Activated T-cell treated with anti-CD3 and anti-CD28 coated beads, Interleukin-2, amount 50 U/mL, for 48 hours (primary cell): ENCODE data around the gene GATAD2A.

Experiments used
- DNase-seq, 2 experiments: peaks; one replicate each; pipeline ENCODE4 v3.0.0-alpha.2; 2020

The GATAD2A gene

DNA sequence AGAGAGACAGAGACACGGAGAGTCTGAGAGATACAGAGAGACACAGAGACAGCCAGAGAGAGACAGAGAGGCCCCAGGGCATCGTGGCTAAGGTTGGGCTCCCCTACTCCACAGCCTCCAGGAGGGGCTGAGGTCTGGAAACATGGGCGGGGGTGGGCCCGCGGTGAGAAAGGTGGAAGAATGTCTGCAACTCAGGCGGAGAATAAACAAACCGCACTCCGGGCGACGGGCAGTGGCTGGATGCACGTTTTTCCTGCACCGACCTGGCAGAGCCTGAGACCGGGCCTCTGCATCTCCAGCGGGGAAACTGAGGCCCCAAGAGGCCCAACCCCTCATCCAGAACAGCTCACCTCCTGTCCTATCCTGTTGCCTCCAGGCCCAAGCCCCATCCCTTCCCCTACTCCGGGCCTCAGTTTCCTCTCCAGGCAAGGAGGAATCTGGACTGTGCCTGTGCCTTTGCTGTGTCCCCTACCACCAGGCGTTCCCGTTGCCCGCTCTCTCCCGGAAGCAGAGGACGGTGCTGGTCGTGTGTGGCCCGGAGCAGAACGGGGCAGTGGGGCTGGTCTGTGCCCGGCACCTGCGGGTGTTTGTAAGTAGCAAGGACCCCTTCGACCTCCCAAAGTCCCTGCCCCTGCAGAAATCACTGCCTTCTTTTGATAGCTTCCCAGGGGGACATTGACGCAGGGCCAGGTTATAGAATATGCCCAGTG lies 129.2 kb downstream of the GATAD2A start:
- no peak for DNase-seq

DNA sequence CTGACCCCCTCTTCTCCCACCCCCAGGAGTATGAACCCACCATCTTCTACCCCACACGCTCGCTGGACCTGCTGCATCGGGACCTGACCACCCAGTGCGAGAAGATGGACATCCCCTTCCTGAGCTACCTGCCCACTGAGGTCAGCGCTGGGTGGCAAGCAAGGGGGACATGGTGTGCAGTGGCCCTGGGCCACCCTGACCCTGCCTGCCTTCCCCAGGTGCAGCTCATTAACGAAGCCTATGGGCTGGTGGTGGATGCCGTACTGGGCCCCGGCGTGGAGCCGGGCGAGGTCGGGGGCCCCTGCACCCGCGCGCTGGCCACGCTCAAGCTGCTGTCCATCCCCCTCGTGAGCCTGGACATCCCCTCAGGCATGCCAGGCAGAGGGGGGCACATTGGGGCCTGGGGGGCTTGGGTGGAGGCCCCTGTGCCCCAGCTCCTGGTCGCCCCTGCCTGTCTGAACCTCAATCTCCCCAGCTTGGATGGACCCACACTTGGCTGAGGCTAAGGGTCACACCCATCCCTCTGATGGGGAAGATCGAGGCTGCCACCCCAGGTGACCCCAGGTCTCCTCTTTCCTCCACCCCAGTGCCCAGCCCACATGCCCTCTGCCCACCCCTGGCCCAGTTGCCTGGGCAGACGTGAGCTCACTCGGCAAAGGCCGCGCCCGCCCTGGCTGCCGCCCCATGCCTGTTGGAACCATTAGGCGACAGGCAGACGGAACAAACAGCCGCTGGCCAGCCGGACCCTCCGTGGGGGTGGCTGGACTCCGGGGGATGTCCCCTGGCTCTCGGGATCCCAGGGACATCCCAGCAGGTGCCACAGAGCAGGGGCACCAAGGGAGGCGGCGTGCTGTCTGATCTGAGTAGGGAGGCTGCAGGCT lies 130.1 kb downstream of the GATAD2A start:
- DNase-seq, result no peak

DNA sequence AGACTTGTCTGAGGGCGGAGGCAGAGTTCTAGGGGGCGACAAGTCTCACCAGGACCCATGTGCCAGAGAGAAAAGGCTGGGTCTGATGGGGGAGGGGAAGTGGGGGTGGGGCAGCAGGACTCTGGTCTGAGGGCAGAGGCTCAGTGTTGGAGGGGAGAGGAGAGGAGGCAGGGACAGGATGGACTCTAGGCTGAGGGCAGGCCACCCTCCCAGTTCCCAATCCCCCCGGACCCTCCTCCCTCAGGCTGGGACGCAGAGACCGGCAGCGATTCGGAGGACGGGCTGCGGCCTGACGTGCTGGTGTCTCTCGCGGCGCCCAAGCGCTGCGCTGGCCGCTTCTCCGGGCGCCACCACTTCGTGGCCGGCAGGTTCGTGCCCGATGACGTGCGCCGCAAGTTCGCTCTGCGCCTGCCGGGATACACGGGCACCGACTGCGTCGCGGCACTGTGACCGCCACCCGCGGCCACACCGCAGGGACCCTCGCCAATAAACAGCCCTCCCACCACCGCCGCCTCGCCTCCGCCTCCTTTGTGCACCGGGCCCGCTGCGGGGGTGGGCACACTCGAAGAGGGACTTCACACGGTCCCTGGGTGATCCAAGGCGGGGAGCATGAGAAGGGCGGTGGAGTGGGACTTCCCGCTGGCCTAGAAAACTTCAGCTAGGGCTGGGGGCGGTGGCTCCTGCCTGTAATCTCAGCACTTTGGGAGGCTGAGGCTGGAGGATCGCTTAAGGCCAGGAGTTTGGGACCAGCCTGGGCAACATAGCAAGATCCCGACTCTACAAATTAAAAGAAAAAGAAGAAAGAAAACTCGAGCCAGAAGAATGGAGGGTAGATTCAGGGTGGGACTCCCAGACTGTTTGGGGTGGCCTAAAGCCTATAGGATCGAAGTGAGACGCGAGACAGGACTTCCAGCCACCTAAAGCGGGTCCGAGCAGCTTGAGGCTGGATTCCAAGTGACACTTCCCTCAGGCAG lies 131.9 kb downstream of the GATAD2A start:
- DNase-seq, result peak in 1 of 2 experiments; percentile 40

DNA sequence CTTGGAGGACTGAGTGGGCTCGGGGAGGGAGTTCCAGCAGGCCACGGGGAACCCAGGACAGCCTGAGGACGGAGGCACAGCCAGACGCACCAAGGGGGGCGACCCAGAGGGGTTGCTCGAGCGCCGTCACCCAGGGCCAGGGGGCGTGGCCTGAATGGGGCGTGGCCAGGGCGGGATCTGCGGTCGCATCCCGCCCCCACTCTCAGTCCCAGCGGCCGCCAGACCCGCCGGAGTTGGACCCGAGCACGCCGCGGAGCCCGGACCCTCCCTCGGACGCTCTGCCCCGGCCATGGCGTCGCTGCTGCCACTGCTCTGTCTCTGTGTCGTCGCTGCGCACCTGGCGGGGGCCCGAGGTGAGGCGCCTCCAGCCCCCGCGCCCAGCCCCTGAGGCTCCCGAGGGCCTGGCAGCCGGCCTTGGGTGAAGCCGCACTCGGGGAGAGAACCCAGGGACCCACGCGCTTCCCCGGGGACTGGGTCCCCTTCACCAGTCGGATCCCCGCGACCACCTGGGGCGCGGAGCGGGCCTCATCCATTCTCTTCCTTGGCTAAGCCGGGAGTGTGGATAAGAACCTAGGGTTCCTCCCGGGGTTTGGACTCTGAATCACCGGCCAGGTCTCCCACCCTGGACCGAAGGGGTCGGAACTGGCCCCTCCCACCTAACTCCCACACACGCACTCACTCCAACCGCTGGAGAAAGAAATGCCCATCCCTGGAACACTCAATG lies 132.7 kb downstream of the GATAD2A start, which contains the start of gene CILP2:
Gene CILP2 (plus strand): TSS at position 205 of the 724 bp plus-strand sequence. CDS start 85 bp downstream, at position 290.
- DNase-seq, result peak; percentile 50 to 63

DNA sequence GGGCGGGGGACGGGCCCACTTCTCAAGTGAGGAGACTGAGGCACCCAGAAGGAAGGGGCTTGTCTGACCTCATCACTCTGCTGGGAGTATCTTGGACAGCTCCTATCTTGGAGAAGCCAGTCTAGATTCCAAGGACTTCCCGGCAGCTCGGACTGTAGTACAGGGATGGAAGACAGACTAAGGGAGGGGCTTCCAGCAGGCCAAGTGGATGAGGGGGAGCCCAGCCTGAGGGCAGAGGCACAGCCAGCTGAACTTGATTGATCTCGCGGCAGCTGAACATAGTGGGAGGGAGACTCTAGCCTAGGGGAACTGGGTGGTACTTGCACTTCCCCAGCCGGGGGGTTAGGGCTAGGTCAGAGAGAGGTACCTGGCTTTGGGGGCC lies 133.3 kb downstream of the GATAD2A start:
- DNase-seq, result peak in 1 of 2 experiments; percentile 38

DNA sequence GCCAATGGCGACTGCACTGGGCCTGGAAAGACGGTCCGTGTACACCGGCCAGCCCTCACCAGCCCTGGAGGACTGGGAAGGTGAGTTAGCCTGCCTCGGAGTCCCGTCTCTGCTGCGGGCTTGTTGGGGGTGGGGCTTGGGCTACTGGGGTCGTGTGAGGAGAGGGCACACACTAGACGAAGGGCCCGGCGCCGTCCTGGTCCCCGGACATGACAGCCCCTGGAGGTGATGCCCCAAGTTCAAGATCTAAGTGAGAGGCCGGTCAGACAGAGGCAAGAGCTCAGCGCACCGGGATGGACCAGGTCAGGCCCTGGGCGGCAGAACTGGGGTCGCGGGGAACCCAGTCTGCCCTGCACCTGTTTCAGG lies 134.2 kb downstream of the GATAD2A start:
- DNase-seq, result no peak

DNA sequence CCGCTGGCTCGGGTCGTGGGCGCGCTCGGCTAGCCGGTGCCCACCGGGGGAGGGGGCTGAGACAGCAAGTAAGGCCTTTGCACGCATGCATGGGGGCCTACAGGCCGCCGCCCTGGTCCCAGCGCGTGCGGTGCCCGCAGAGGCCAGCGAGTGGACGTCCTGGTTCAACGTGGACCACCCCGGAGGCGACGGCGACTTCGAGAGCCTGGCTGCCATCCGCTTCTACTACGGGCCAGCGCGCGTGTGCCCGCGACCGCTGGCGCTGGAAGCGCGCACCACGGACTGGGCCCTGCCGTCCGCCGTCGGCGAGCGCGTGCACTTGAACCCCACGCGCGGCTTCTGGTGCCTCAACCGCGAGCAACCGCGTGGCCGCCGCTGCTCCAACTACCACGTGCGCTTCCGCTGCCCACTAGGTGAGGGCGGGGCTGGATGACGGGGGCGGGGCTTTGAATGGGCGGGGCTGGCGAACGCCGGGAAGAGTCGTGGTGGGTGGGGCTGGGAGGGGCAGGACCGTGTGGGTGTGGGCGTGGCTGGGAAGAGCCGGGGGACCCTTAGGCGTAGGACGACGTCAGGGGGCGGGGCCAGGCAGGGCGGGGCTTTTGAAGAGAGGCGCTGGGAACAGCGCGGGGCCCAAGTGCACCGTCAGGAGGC lies 134.7 kb downstream of the GATAD2A start:
- peak; percentile 85 to 86 for DNase-seq

DNA sequence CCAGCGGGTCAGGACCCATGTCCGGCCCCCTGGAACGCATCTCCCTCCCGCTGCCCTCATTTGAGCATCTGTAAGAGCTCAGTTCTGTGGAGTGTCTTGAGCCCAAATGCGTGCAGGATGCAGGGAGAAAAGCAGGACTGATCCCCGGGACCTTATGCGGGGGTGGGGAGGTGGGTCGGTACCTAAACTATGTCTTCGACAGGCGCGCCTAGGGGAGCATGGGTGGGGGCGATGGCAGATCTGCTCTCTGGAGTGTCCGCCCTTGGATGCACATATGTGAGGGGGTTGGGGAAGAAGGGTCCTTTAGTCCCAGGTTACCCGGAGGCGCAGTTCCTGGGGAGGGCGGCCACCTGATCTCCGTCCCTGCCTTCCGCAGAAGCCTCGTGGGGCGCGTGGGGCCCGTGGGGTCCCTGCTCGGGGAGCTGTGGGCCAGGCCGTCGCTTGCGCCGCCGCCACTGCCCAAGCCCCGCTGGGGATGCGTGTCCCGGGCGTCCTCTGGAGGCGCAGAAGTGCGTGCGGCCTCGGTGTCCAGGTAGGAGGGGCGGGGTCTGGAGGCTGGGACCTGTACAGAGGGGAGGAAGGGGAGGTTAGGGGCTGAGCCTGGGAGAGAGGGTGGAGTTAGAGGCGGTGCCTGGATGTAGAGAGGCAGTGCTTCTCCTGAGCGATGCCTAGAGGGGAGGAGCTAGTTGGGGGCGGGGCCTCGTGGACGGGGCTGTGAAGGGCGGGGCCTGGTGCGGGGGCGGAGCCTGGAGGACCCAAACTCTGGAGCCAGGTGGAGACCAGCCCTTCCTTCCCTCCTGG lies 135.4 kb downstream of the GATAD2A start:
- DNase-seq, result peak; percentile 88 to 89

DNA sequence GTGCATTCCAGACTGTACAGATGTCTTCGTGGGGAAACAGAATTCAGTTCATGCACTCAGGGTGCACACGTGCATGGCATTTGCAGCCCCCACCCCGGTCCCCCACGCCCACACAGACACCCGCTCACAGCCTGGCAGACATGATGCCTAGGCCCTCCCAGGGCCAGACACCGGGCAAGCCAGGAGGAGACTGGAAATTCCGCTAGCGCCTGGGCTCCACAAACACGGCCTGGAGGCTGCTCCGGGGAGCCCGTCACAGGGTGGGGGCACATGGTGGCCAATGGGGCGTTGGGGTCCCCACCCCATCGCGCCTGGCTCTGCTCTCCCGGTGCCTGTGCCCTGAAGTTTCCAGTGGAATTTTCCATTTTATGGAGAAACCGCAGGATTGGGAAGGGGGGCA lies 136.1 kb downstream of the GATAD2A start:
- DNase-seq, result no peak

DNA sequence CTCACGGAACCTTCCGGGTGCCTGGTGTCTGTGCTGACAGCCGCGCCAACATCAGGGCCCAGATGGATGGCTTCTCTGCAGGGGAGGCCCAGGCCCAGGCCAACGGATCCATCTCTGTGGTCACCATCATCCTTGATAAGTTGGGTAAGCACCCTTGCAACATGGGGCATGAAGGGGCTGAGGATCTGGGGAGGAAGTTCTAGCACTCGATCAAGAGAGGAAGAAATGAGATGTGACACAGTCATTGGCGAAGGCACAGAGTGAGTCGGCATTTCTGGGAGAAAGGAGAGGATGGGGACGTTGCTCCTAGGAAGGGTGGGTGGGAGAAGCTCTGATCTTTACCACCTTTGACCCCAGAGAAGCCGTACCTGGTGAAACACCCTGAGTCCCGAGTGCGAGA lies 137.0 kb downstream of the GATAD2A start:
- no peak for DNase-seq

DNA sequence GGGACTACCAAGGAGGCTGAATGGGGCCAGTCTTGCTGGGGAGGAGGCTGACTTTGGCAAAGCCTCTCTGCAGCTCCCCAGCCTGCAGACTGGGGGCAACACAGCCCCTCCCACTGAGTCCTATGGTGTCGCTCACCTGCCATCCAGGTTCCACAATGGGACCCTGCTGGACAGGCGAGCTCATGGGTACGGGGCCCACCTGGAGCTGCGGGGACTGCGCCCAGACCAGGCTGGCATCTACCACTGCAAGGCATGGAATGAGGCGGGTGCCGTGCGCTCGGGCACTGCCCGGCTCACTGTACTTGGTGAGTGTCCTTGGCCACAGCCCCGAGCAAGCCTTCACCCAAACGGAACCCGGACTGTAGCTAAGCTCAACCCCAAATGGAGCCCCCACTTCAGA lies 137.6 kb downstream of the GATAD2A start:
- DNase-seq, result no peak

DNA sequence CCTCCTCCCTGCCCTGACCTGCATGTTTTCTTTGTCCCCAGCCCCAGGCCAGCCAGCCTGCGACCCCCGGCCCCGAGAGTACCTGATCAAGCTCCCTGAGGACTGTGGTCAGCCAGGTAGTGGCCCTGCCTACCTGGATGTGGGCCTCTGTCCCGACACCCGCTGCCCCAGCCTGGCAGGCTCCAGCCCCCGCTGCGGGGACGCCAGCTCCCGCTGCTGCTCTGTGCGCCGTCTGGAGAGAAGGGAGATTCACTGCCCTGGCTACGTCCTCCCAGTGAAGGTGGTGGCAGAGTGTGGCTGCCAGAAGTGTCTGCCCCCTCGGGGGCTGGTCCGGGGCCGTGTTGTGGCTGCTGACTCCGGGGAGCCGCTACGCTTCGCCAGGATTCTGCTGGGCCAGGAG lies 138.2 kb downstream of the GATAD2A start:
- DNase-seq, result no peak

DNA sequence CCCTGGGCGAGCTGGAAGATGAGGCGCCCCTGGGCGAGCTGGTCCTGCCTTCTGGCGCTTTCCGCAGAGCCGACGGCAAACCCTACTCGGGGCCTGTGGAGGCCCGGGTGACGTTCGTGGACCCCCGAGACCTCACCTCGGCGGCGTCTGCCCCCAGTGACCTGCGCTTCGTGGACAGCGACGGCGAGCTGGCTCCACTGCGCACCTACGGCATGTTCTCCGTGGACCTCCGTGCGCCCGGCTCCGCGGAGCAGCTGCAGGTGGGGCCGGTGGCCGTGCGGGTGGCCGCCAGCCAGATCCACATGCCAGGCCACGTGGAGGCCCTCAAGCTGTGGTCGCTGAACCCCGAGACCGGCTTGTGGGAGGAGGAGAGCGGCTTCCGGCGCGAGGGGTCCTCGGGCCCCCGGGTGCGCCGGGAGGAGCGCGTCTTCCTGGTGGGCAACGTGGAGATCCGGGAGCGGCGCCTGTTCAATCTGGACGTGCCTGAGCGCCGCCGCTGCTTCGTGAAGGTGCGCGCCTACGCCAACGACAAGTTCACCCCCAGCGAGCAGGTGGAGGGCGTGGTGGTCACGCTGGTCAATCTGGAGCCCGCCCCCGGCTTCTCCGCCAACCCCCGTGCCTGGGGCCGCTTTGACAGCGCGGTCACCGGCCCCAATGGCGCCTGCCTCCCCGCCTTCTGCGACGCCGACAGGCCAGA lies 138.9 kb downstream of the GATAD2A start:
- no peak for DNase-seq

DNA sequence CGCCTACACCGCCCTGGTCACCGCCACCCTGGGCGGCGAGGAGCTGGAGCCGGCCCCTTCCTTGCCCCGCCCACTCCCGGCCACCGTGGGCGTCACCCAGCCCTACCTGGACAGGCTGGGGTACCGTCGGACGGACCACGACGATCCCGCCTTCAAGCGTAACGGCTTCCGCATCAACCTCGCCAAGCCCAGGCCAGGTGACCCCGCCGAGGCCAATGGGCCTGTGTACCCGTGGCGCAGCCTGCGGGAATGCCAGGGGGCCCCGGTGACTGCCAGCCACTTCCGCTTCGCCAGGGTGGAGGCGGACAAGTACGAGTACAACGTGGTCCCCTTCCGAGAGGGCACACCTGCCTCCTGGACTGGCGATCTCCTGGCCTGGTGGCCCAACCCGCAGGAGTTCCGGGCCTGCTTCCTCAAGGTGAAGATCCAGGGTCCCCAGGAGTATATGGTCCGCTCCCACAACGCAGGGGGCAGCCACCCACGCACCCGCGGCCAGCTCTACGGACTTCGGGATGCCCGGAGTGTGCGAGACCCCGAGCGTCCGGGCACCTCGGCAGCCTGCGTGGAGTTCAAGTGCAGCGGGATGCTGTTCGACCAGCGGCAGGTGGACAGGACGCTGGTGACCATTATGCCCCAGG lies 139.6 kb downstream of the GATAD2A start:
- DNase-seq, result no peak

DNA sequence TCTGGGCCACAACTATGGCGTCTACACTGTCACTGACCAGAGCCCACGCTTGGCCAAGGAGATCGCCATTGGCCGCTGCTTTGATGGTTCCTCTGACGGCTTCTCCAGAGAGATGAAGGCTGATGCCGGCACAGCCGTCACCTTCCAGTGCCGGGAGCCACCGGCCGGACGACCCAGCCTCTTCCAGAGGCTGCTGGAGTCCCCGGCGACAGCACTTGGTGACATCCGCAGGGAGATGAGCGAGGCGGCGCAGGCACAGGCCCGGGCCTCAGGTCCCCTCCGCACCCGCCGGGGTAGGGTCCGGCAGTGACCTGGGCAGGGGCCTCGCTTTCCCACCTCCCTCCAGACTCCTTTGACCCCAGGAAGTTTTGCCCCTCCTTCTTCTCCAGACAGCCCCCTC lies 140.2 kb downstream of the GATAD2A start:
- DNase-seq, result no peak

DNA sequence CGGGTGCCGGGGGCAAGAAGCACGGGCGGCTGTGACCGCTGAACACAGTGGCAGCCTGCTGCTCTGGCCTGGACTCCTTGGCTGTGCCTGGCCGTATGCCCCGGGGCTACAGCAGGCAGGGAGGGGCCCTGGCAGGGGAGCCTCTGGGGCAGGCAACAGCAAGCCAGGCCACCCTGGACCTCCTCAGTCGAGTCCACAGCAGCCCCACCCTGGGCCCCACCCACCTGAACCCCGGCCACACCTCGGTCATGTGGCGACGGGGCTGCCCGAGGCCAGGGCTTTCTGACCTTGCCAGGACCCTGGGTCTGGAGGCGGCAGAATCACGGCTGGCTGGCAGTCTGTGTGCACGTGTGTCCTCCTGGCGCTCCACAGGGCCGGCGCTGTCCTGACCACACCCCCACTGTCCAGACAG lies 141.3 kb downstream of the GATAD2A start:
- DNase-seq, result no peak

DNA sequence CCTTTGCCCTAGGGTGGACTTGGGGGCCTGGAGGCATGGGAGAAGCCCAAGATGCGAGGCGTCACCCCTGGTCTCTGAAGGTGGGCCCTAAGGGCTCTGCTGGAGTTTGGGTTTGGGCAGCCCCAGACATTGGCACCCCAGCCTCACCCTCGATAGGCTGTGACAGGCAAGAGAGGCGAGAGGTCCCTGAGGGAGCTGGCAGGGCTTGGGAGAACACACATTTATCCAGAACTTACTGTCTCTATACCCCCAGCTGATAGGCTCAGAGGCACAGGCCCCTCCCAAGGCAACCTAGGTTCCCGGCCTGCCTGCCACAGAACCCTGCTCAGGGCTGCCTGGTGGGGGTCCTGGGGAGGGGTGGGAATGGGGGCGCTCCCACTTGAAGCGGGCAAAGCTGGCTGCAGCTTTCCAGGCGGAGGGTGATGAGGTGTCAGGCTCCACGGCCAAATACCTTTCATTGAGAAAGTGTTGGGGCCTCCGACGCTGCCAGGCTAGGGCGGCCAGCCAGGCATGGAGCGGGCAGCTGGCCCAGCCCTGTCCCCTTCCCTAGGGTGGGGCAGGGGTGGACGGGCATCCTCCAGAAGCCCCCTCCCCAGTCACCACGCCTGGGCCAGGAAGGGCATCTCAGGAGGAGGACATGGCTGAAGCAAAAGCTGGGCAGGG lies 142.3 kb downstream of the GATAD2A start:
- DNase-seq, result no peak

DNA sequence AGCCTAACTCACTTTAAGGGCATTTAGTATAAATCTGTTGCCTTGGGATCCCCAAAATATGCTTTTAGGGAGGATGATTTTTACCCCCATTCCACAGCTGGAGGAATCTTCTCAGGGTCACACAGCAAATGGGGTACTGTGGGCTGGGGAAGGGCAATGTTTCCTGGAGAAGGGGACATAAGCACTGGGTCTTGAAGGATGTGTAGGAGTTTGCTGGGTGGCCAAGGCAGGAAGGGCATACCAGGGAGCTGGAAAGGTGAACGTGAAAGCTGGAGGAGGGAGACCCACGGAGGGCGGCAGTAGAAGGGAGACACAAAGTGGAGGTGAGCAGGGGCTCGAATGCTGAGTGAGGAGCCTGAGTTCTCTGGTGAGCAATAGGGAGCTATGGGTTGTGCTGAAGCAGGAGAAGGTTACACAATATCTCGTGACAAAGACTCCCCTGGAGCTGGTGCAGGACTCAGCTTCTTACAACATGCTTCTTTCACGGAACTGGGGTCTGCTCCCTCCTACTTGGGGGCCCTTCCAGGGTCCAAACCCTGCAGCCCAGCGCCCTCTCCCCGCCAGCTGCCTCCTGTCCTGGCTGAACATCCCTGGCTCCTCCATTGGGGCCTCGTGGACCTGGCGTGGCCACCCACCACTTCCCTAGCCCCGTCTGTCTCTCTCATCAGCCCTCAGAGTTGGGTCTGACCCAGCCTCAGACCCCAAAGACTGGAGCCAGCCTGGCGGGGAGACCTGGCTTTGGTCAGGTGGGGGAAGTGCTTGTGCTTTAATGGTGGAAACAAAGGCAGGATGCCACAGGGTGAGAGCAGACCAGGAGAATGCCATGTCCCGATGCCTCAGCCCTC lies 143.7 kb downstream of the GATAD2A start:
- DNase-seq, result no peak
